Mesenteric fat pad (tissue), 1 donor: ENCODE measurements around the gene C12orf50. TPM values are rescaled to one million over a fixed set of nuclear protein-coding genes. Genes with fewer than 3 reads are reported as not detected.

Source experiments
- total RNA-seq: library from RNA; stranded (reverse); fragmentation: NEBNext Ultra II Directional; extraction: Animal tissue kit (Norgen Biotek cat#: 25700); gene quantifications from one replicate; pipeline ENCODE4 v1.2.1, GENCODE V29; 2021
- donor health status: DM: yes; HTN: yes; CAD: no.

The C12orf50 gene
- total RNA-seq, 1 donor from 2014 or later = 0.13 TPM

Other genes starting within 250 kb of the C12orf50 start
- 11.5 TPM for gene CEP290, start 112.7 kb upstream of the C12orf50 start, total RNA-seq
- gene TMTC3, start 112.9 kb upstream of the C12orf50 start, total RNA-seq = 17.9 TPM